Stomach (tissue), 9 donors: ENCODE measurements around the gene SUZ12. TPM values are rescaled to one million over a fixed set of nuclear protein-coding genes. Genes with fewer than 3 reads are reported as not detected.
"Not testable (repeated sequence)": the region's sequence is repeated elsewhere in the genome, so short reads cannot be mapped to it uniquely, and the experiment has no call there.

Source experiments
- DNase-seq, 2 donors: peaks; one replicate each; pipeline versions ENCODE4 v3.0.0 to v3.0.0-alpha.2; 2013 to 2019
- H3K27ac ChIP-seq, 5 donors: fragments of 200-600 bp in 4 of 5; sonication (generic) in 4 of 5; one replicate each; pipeline ENCODE4 v1.5.1; 2013 to 2019; ENCODE audit warnings: mild to moderate bottlenecking in 1 of 5, moderate library complexity in 1 of 5
- H3K27me3 ChIP-seq, 3 donors: fragments of 200-600 bp; sonication (generic); one replicate each; pipeline ENCODE4 v1.5.1; 2017 to 2019; ENCODE audit warnings: mixed run types in 1 of 3
- H3K36me3 ChIP-seq, 4 donors: fragments of 200-600 bp; sonication (generic); 1 replicate in 3 of 4; 2 replicates in 1 of 4; pipeline ENCODE4 v1.5.1; 2016 to 2019
- H3K4me1 ChIP-seq, 4 donors: fragments of 200-600 bp; sonication (generic); one replicate each; pipeline ENCODE4 v1.5.1; 2016 to 2019
- H3K4me3 ChIP-seq, 4 donors: fragments of 200-600 bp; sonication (generic) in 3 of 4; one replicate each; pipeline ENCODE4 v1.5.1; 2016 to 2019; ENCODE audit warnings: mild to moderate bottlenecking in 1 of 4
- H3K9me3 ChIP-seq, 4 donors: fragments of 200-600 bp; sonication (generic); one replicate each; pipeline ENCODE4 v1.5.1; 2016 to 2019
- WGBS, 5 donors: extraction: QIAGEN DNeasy Blood & Tissue Kit in 3 of 5; methylation state at CpG; one replicate each; pipeline versions ENCODE4 v1.1.5 to v1.1.7; 2013 to 2018; 5-methylcytosine and 5-hydroxymethylcytosine counted together
- intact Hi-C: fragments of 100-400 bp; cut with DNase I; formaldehyde crosslinking; loops from one replicate; pipeline ENCODE4 v1.15.1; 2023; ENCODE audit warnings: low total_unique reads
- polyA plus RNA-seq, 3 donors: library from polyadenylated mRNA; stranded (reverse); fragments of 200-250 nt; gene quantifications; one replicate each; pipeline ENCODE4 v1.2.3, GENCODE V29; 2013
- small RNA-seq, 4 donors: library from RNA; depleted of rRNA; stranded (forward); fragments of <200 nt; gene quantifications; one replicate each; pipeline ENCODE3, GENCODE V24; 2016
- total RNA-seq, 5 donors: library from RNA; depleted of rRNA; stranded (reverse); fragments of >200 nt; gene quantifications; one replicate each; pipeline versions ENCODE4 v1.1.0 to v1.2.3, GENCODE V29; 2014 to 2016
- donor health status: healthy with polysubstance abuse.
- donor health status: Bipolar disorder and iron deficiency.
- donor health status: healthy.

SUZ12 gene
- total and polyA plus RNA-seq, 8 donors = 5.5 to 53.7 (median 11.1) TPM

- intact Hi-C loops, H3K9me3 ChIP-seq: not testable (repeated sequence)
These were observed 105.5 kb downstream of the SUZ12 start for GRCh38 chr17:32042266-32042665.

GRCh38 chr17:32045611-32046010 is 108.8 kb downstream of the SUZ12 start:
- H3K4me1 ChIP-seq, DNase-seq, H3K27me3 ChIP-seq, H3K4me3 ChIP-seq, intact Hi-C loops, H3K27ac ChIP-seq, H3K9me3 ChIP-seq: not testable (repeated sequence)
- WGBS, 5 donors = 91 to 95% (median 93%) methylated on average over 3 of the region's 3 CpGs
- peaks cover 9 to 38% (median 35%) of the 10 kb centered on the region in 4 donors for H3K36me3 ChIP-seq

More at GRCh38 chr17:32042266-32042665, 105.5 kb downstream of the SUZ12 start:
- H3K36me3 ChIP-seq = peaks cover 11 to 41% (median 37%) of the 10 kb centered on the region in 4 donors
- H3K4me3 ChIP-seq, H3K4me1 ChIP-seq, H3K27ac ChIP-seq, H3K27me3 ChIP-seq, DNase-seq: not testable (repeated sequence)
- WGBS, 5 donors = 93 to 98% (median 95%) methylated on average over 4 to 10 of the region's 11 CpGs

DNA sequence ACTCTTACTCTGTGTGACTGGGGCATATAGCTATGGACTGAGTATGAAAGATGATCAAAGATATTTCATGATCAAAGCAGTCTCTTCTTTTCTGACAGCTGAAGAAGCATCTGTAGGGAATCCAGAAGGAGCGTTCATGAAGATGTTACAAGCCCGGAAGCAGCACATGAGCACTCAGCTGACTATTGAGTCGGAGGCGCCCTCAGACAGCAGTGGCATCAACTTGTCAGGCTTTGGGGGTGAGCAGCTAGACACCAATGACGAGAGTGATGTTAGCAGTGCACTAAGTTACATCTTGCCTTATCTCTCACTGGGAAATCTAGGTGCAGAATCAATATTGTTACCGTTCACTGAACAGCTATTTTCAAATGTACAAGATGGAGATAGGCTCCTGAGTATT is 110.9 kb downstream of the SUZ12 start:
- H3K27me3 ChIP-seq, H3K4me3 ChIP-seq, DNase-seq, intact Hi-C loops, H3K27ac ChIP-seq, H3K9me3 ChIP-seq, H3K4me1 ChIP-seq: not testable (repeated sequence)
- 93 to 98% (median 95%) methylated on average over 6 of the region's 6 CpGs for WGBS, 5 donors
- peaks cover 0 to 31% (median 24%) of the 10 kb centered on the region in 4 donors for H3K36me3 ChIP-seq

Small RNA genes within 50 kb of the gene (small RNA-seq; reads per million reads assigned to genes)
- 0 reads per million in 4 donors for gene AC090616.4
- gene RNA5SP437 = 0 reads per million in 4 donors

Other genes starting within 250 kb of the SUZ12 start
- gene COPRS, start 77.8 kb upstream of the SUZ12 start, total RNA-seq = 10 to 100 TPM; 22.8 to 61.4 (median 38.4) TPM
- 10 to 100 TPM; 52.1 to 57.3 (median 56.0) TPM for gene COPRS, start 77.8 kb upstream of the SUZ12 start, polyA plus RNA-seq
- 10 to 100 TPM in 4 of 5 donors, 1 to 10 TPM in 1; 4.1 to 61.3 (median 35.3) TPM for gene UTP6, start 35.3 kb upstream of the SUZ12 start, total RNA-seq
- 10 to 100 TPM; 24.2 to 49.6 (median 30.9) TPM for gene UTP6, start 35.3 kb upstream of the SUZ12 start, polyA plus RNA-seq
- 100 to 1,000 TPM in 1 of 5 donors, 10 to 100 TPM in 3, 1 to 10 TPM in 1; 3.2 to 132 (median 37.4) TPM for gene LRRC37B, start 70.4 kb downstream of the SUZ12 start, total RNA-seq
- gene LRRC37B, start 70.4 kb downstream of the SUZ12 start, polyA plus RNA-seq = 10 to 100 TPM in 1 of 3 donors, 1 to 10 TPM in 2; 7.6 to 11.8 (median 8.9) TPM
- gene RHOT1, start 205.5 kb downstream of the SUZ12 start, total RNA-seq = 100 to 1,000 TPM in 1 of 5 donors, 10 to 100 TPM in 3, 1 to 10 TPM in 1; 7.0 to 219 (median 80.0) TPM
- 10 to 100 TPM; 28.0 to 41.5 (median 32.5) TPM for gene RHOT1, start 205.5 kb downstream of the SUZ12 start, polyA plus RNA-seq